ENCODE data around the gene STK10. TPM values are rescaled to one million over a fixed set of nuclear protein-coding genes. Genes with fewer than 3 reads are reported as not detected.

Gene STK10
- total and polyA plus RNA-seq, 7 experiments from 2014 or later = 55.7 to 474 (median 295) TPM

GRCh38 chr5:172133359-172134029 is 54.5 kb downstream of the STK10 start:
- H3K4me3 Mint-ChIP-seq = peak overlapping the region; percentile 20 to 78 (median 65)
- POLR2A ChIA-PET = interaction anchor here (1.1 to 2.4 kb wide), 4 partner anchors 10 to 42 kb away, joined by 3 to 9 read pairs (median 5); no protein-coding TSS in a partner anchor

GRCh38 chr5:172131690-172132089 is 56.3 kb downstream of the STK10 start:
- H3K27ac ChIP-seq (ENCODE audit: low read depth, low read length) = peak overlapping the region; percentile 29
- peaks cover 2 to 40% (median 13%) of the 10 kb centered on the region in 5 donors for H3K36me3 Mint-ChIP-seq
- CTCF ChIA-PET = interaction anchor here (0.6 to 3.4 kb wide), 4 partner anchors 16 to 68 kb away, joined by 3 to 15 read pairs (median 4); partner anchors contain the start of gene STK10

More at GRCh38 chr5:172133359-172134029, 54.5 kb downstream of the STK10 start:
- CTCF ChIA-PET = interaction anchor here (0.5 to 2.4 kb wide), 8 partner anchors 18 to 59 kb away, joined by 3 to 8 read pairs (median 4); partner anchors contain the start of gene STK10
- Histone ChIP-seq H3K36me3 (ENCODE audit: control insufficient read depth in 2 of 3, insufficient read depth in 3 of 3, low read length in 3 of 3) (peaks cover 7 to 25% (median 10%) of the 10 kb centered on the region in 3 experiments), H3K4me3 (ENCODE audit: low read length) (no peak overlapping the region), H3K4me1 (ENCODE audit: control insufficient read depth in 2 of 2, insufficient read depth in 2 of 2, low read length in 2 of 2) (peaks cover 17 to 53% of the 10 kb centered on the region in 2 donors), H3K9me3 (ENCODE audit: control insufficient read depth in 2 of 3, low read length in 3 of 3) (no peaks in the 10 kb centered on the region), H3K27ac (ENCODE audit: low read depth, low read length) (peak overlapping the region; percentile 56), H3K27me3 (ENCODE audit: control insufficient read depth in 2 of 2, insufficient read depth in 2 of 2, low read length in 2 of 2) (no peaks in the 10 kb centered on the region)
- Mint-ChIP-seq H3K9me3 (peaks cover 0 to 1% (median 0%) of the 10 kb centered on the region in 11 donors), H3K36me3 (peaks cover 0 to 38% (median 13%) of the 10 kb centered on the region in 5 donors), H3K4me1 (peaks cover 49 to 81% (median 77%) of the 10 kb centered on the region in 7 donors), H3K27ac (peak overlapping the region; percentile 67 to 94 (median 85)), H3K27me3 (no peaks in the 10 kb centered on the region)
- ATAC-seq (peak; percentile 87), DNase-seq (peak in 3 of 9 donors; percentile 11 to 32 (median 15))
- intact Hi-C loops (cut with micrococcal nuclease) = loop anchor here (1.0 to 2.0 kb wide), 3 partner anchors 19 to 55 kb away; partner anchors contain the start of gene STK10 (in 1 of the 2)

DNA sequence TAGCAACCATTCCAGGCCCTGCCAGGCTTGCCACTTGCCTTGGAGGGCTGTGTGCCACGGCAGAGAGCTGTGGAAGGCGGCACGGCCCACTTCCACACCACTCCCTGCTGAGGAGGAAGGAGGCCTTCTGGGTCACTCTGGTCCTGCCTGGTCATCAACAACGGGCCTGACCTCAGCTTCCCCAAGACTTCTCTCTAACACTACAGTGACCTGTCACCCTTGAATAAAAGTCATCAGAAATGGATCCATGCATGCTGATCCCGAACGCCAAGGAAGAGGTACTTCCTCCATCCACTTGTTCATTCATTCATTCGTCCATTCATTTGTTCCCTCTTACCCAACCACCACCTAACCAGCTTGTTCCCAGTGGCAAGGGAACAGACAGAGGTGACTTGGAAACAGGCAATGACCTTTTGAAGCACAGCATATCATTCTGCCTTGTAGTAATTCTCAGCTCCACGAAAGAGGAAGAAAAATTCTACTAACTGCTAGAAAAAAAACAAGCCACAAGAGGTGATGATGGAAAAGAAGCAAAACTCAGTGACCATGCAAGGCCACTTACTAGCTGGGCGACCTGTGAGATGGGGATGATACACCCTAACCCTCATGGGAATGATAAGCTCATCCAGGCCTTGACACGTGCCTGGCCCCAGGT is 58.6 kb downstream of the STK10 start:
- ATAC-seq = peak; percentile 42
- ChIA-PET POLR2A (interaction anchor here (0.6 to 1.3 kb wide), 4 partner anchors 14 to 636 kb away, joined by 3 to 4 read pairs (median 3); no protein-coding TSS in a partner anchor), CTCF (interaction anchor here (3.4 kb wide), 1 partner anchor 59 kb away, joined by 15 read pairs; the partner anchor contains the start of gene STK10)
- H3K36me3 Mint-ChIP-seq = peaks cover 9 to 52% (median 20%) of the 10 kb centered on the region in 5 donors
- Histone ChIP-seq H3K36me3 (ENCODE audit: control insufficient read depth in 2 of 3, insufficient read depth in 3 of 3, low read length in 3 of 3) (peaks cover 12 to 58% (median 12%) of the 10 kb centered on the region in 3 experiments), H3K27ac (ENCODE audit: low read depth, low read length) (peak overlapping the region; percentile 53), H3K4me1 (ENCODE audit: control insufficient read depth in 2 of 2, insufficient read depth in 2 of 2, low read length in 2 of 2) (peaks cover 16 to 44% of the 10 kb centered on the region in 2 donors), H3K9me3 (ENCODE audit: control insufficient read depth in 2 of 3, low read length in 3 of 3) (no peaks in the 10 kb centered on the region), H3K27me3 (ENCODE audit: control insufficient read depth in 2 of 2, insufficient read depth in 2 of 2, low read length in 2 of 2) (no peaks in the 10 kb centered on the region), H3K4me3 (ENCODE audit: low read length) (no peak overlapping the region)
- no peaks in the 10 kb centered on the region for H3K27me3 Mint-ChIP-seq
- intact Hi-C loops (cut with micrococcal nuclease) = no loop called here
- peaks cover 0 to 2% (median 0%) of the 10 kb centered on the region in 11 donors for H3K9me3 Mint-ChIP-seq
- peak overlapping the region; percentile 17 to 90 (median 80) for H3K27ac Mint-ChIP-seq
- H3K4me1 Mint-ChIP-seq = peaks cover 44 to 80% (median 65%) of the 10 kb centered on the region in 7 donors
- no peak for DNase-seq
- no peak overlapping the region for H3K4me3 Mint-ChIP-seq

More at GRCh38 chr5:172131690-172132089, 56.3 kb downstream of the STK10 start:
- DNase-seq (no peak), ATAC-seq (no peak)
- H3K4me3 ChIP-seq (ENCODE audit: low read length) = no peak overlapping the region
- intact Hi-C loops (cut with micrococcal nuclease) = loop anchor here (2.0 kb wide), 2 partner anchors 17 to 57 kb away; partner anchors contain the start of gene STK10 (in 1 of the 2)
- Mint-ChIP-seq H3K4me3 (peak overlapping the region in 1 of 10 donors; percentile 29), H3K4me1 (peaks cover 50 to 82% (median 70%) of the 10 kb centered on the region in 7 donors), H3K27ac (peak overlapping the region in 7 of 9 donors; percentile 24 to 88 (median 68)), H3K9me3 (peaks cover 0 to 2% (median 0%) of the 10 kb centered on the region in 11 donors), H3K27me3 (no peaks in the 10 kb centered on the region)
- peaks cover 7 to 42% (median 12%) of the 10 kb centered on the region in 3 experiments for H3K36me3 ChIP-seq (ENCODE audit: control insufficient read depth in 2 of 3, insufficient read depth in 3 of 3, low read length in 3 of 3)
- POLR2A ChIA-PET = interaction anchor here (0.5 to 2.4 kb wide), 5 partner anchors 8 to 146 kb away, joined by 3 to 9 read pairs (median 3); no protein-coding TSS in a partner anchor
- no peaks in the 10 kb centered on the region for H3K9me3 ChIP-seq (ENCODE audit: control insufficient read depth in 2 of 3, low read length in 3 of 3)
- H3K4me1 ChIP-seq (ENCODE audit: control insufficient read depth in 2 of 2, insufficient read depth in 2 of 2, low read length in 2 of 2) = peaks cover 17 to 53% of the 10 kb centered on the region in 2 donors
- no peaks in the 10 kb centered on the region for H3K27me3 ChIP-seq (ENCODE audit: control insufficient read depth in 2 of 2, insufficient read depth in 2 of 2, low read length in 2 of 2)

DNA sequence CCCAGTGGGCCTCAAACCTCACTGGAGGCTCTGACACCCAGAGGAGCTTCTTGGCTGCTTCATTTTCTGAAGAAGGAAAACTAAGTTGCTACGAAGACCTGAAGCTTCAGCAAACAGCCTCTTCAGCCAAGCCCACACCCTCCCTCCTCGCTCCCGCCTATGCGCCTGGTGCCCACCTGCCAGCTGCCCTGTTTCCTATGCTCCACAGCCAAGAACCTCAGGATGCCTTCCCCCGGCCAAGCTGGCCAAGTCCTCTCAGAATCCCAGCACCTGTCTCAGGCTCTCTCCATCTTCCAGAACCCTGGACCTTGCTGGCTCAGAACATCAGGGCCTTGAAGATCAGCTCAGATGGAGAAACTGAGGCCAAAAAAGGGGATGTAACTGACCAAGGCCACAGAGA is 60.4 kb downstream of the STK10 start:
- CTCF ChIA-PET = interaction anchor here (0.6 kb wide), 1 partner anchor 19 kb away, joined by 3 read pairs; no protein-coding TSS in a partner anchor
- peaks cover 30 to 65% (median 51%) of the 10 kb centered on the region in 7 donors for H3K4me1 Mint-ChIP-seq
- ATAC-seq = no peak
- H3K27ac Mint-ChIP-seq = peak overlapping the region in 5 of 9 donors; percentile 43 to 88 (median 74)
- Histone ChIP-seq H3K27me3 (ENCODE audit: control insufficient read depth in 2 of 2, insufficient read depth in 2 of 2, low read length in 2 of 2) (no peaks in the 10 kb centered on the region), H3K4me1 (ENCODE audit: control insufficient read depth in 2 of 2, insufficient read depth in 2 of 2, low read length in 2 of 2) (peaks cover 0 to 26% of the 10 kb centered on the region in 2 donors), H3K9me3 (ENCODE audit: control insufficient read depth in 2 of 3, low read length in 3 of 3) (no peaks in the 10 kb centered on the region), H3K36me3 (ENCODE audit: control insufficient read depth in 2 of 3, insufficient read depth in 3 of 3, low read length in 3 of 3) (peaks cover 12 to 73% (median 14%) of the 10 kb centered on the region in 3 experiments), H3K4me3 (ENCODE audit: low read length) (no peak overlapping the region), H3K27ac (ENCODE audit: low read depth, low read length) (peak overlapping the region; percentile 31)
- peaks cover 9 to 46% (median 22%) of the 10 kb centered on the region in 5 donors for H3K36me3 Mint-ChIP-seq
- POLR2A ChIA-PET = interaction anchor here (0.7 kb wide), 1 partner anchor 13 kb away, joined by 3 read pairs; no protein-coding TSS in a partner anchor
- intact Hi-C loops (cut with micrococcal nuclease) = no loop called here
- no peaks in the 10 kb centered on the region for H3K27me3 Mint-ChIP-seq
- H3K4me3 Mint-ChIP-seq = no peak overlapping the region
- DNase-seq = no peak
- peaks cover 0 to 2% (median 0%) of the 10 kb centered on the region in 11 donors for H3K9me3 Mint-ChIP-seq

GRCh38 chr5:172123269-172123692 is 64.7 kb downstream of the STK10 start:
- Mint-ChIP-seq H3K9me3 (no peaks in the 10 kb centered on the region), H3K36me3 (peaks cover 9 to 37% (median 19%) of the 10 kb centered on the region in 5 donors), H3K4me1 (peaks cover 34 to 59% (median 35%) of the 10 kb centered on the region in 7 donors), H3K4me3 (no peak overlapping the region), H3K27me3 (no peaks in the 10 kb centered on the region), H3K27ac (peak overlapping the region in 7 of 9 donors; percentile 21 to 92 (median 51))
- ChIA-PET CTCF (interaction anchor here (0.9 to 1.5 kb wide), 3 partner anchors 17 to 65 kb away, joined by 3 to 5 read pairs (median 4); partner anchors contain the start of gene STK10), POLR2A (interaction anchor here (0.8 to 1.3 kb wide), 5 partner anchors 9 to 53 kb away, joined by 3 to 5 read pairs (median 3); no protein-coding TSS in a partner anchor)
- Histone ChIP-seq H3K4me3 (ENCODE audit: low read length) (no peak overlapping the region), H3K27me3 (ENCODE audit: control insufficient read depth in 2 of 2, insufficient read depth in 2 of 2, low read length in 2 of 2) (no peaks in the 10 kb centered on the region), H3K36me3 (ENCODE audit: control insufficient read depth in 2 of 3, insufficient read depth in 3 of 3, low read length in 3 of 3) (peaks cover 6 to 67% (median 7%) of the 10 kb centered on the region in 3 experiments), H3K27ac (ENCODE audit: low read depth, low read length) (peak overlapping the region; percentile 19), H3K9me3 (ENCODE audit: control insufficient read depth in 2 of 3, low read length in 3 of 3) (no peaks in the 10 kb centered on the region), H3K4me1 (ENCODE audit: control insufficient read depth in 2 of 2, insufficient read depth in 2 of 2, low read length in 2 of 2) (peaks cover 7 to 10% of the 10 kb centered on the region in 2 donors)
- DNase-seq (no peak), ATAC-seq (no peak)
- intact Hi-C loops (cut with micrococcal nuclease) = no loop called here

Data from naive thymus-derived CD4-positive, alpha-beta T cell (primary cell).